GM19023 (cell line): ENCODE data around the gene LY9.
"Not testable (repeated sequence)": the region's sequence is repeated elsewhere in the genome, so short reads cannot be mapped to it uniquely, and the experiment has no call there.

Experiments used
- ATAC-seq: cut with Tn5 transposase; IDR thresholded peaks from one replicate; pipeline ENCODE4 v1.9.1; 2021; ENCODE audit warnings: mild to moderate bottlenecking, moderate library complexity; ENCODE audit not compliant: unreplicated experiment

Gene LY9

GRCh38 chr1:160862203-160863060 is 66.5 kb downstream of the LY9 start, which contains the start of gene CD244:
CD244 (minus strand) TSS chr1:160862887; CDS start chr1:160862677, 210 bp downstream.
- peak; percentile 89 for ATAC-seq

GRCh38 chr1:160863061-160863773 is 67.2 kb downstream of the LY9 start:
- no peak for ATAC-seq

GRCh38 chr1:160863774-160864131 is 67.8 kb downstream of the LY9 start:
- ATAC-seq = no peak

- ATAC-seq = no peak
These were observed 68.2 kb downstream of the LY9 start for GRCh38 chr1:160864173-160864572.

- ATAC-seq = no peak
These were observed 69.4 kb downstream of the LY9 start for GRCh38 chr1:160865337-160865736.

- no peak for ATAC-seq
These were observed 70.2 kb downstream of the LY9 start for GRCh38 chr1:160866001-160866694.

- no peak for ATAC-seq
These were observed 70.8 kb downstream of the LY9 start for GRCh38 chr1:160866695-160867260.

GRCh38 chr1:160867651-160868050 is 71.7 kb downstream of the LY9 start:
- ATAC-seq = not testable (repeated sequence)

GRCh38 chr1:160868141-160868540 is 72.2 kb downstream of the LY9 start:
- no peak for ATAC-seq

GRCh38 chr1:160874935-160875334 is 79.0 kb downstream of the LY9 start:
- ATAC-seq = no peak

GRCh38 chr1:160875591-160875990 is 79.6 kb downstream of the LY9 start:
- ATAC-seq = not testable (repeated sequence)

- ATAC-seq = no peak
These were observed 80.3 kb downstream of the LY9 start for GRCh38 chr1:160876311-160876710.

GRCh38 chr1:160877221-160877620 is 81.2 kb downstream of the LY9 start:
- no peak for ATAC-seq
